GM12878 (cell line): ENCODE measurements around the gene STARD10. TPM values are rescaled to one million over a fixed set of nuclear protein-coding genes. Genes with fewer than 3 reads are reported as not detected.

Source experiments
- ATF7 ChIP-seq: fragments of 450-650 bp; IDR thresholded peaks from 2 replicates; pipeline ENCODE4 v1.6.1; 2016; ENCODE audit warnings: low read depth, mild to moderate bottlenecking
- BHLHE40 ChIP-seq, 2 experiments: fragments of 450-650 bp in 1 of 2; IDR thresholded peaks; 2 replicates each; pipeline ENCODE4 v1.6.1; 2011 to 2017; ENCODE audit warnings: low read depth in 2 of 2, borderline replicate concordance in 1 of 2, improper control_type of control experiment in 1 of 2, low read length in 1 of 2, mild to moderate bottlenecking in 1 of 2
- BMI1 ChIP-seq: fragments of 450-650 bp; IDR thresholded peaks from 2 replicates; pipeline ENCODE4 v1.6.1; 2016; ENCODE audit warnings: mild to moderate bottlenecking, moderate library complexity, borderline replicate concordance
- DPF2 ChIP-seq: fragments of 450-650 bp; IDR thresholded peaks from 2 replicates; pipeline ENCODE4 v1.6.1; 2017; ENCODE audit warnings: mild to moderate bottlenecking
- E4F1 ChIP-seq: fragments of 450-650 bp; IDR thresholded peaks from 2 replicates; pipeline ENCODE4 v1.6.1; 2018; ENCODE audit warnings: borderline replicate concordance, mild to moderate bottlenecking; ENCODE audit not compliant: partially characterized antibody
- FOXK2 ChIP-seq: fragments of 450-650 bp; IDR thresholded peaks from 2 replicates; pipeline ENCODE4 v1.6.1; 2017; ENCODE audit warnings: mild to moderate bottlenecking, moderate library complexity
- IKZF1 ChIP-seq: fragments of 450-650 bp; conservative IDR thresholded peaks from 2 replicates; pipeline ENCODE4 v1.6.1; 2017; ENCODE audit warnings: antibody characterized with exemption, mild to moderate bottlenecking
- JUNB ChIP-seq: IDR thresholded peaks from 2 replicates; pipeline ENCODE4 v1.6.1; 2016; ENCODE audit warnings: antibody characterized with exemption, mild to moderate bottlenecking
- LARP7 ChIP-seq: fragments of 450-650 bp; IDR thresholded peaks from 2 replicates; pipeline ENCODE4 v1.6.1; 2017; ENCODE audit warnings: mild to moderate bottlenecking
- NR2C1 ChIP-seq: fragments of 450-650 bp; IDR thresholded peaks from 2 replicates; pipeline ENCODE4 v1.6.1; 2017; ENCODE audit warnings: antibody characterized with exemption, mild to moderate bottlenecking, moderate library complexity
- NR2C2 ChIP-seq: IDR thresholded peaks from 2 replicates; pipeline ENCODE4 v1.6.1; 2011; ENCODE audit warnings: borderline replicate concordance, low read depth; ENCODE audit not compliant: control insufficient read depth, insufficient read length
- POLR2AphosphoS2 ChIP-seq: IDR thresholded peaks from 2 replicates; pipeline ENCODE4 v1.6.1; 2011; ENCODE audit warnings: low read depth, mild to moderate bottlenecking, low read length, improper control_type of control experiment, moderate library complexity
- RCOR1 ChIP-seq: conservative IDR thresholded peaks from 2 replicates; pipeline ENCODE4 v1.6.1; 2012; ENCODE audit warnings: low read depth, low read length, improper control_type of control experiment
- SMAD1 ChIP-seq: fragments of 450-650 bp; IDR thresholded peaks from 2 replicates; pipeline ENCODE4 v1.6.1; 2018; ENCODE audit warnings: mild to moderate bottlenecking, low read depth; ENCODE audit not compliant: partially characterized antibody
- SREBF1 ChIP-seq: IDR thresholded peaks from 2 replicates; pipeline ENCODE4 v1.6.1; 2012; ENCODE audit warnings: mild to moderate bottlenecking, low read length
- STAT1 ChIP-seq: fragments of 450-650 bp; conservative IDR thresholded peaks from 2 replicates; pipeline ENCODE4 v1.6.1; 2014; ENCODE audit warnings: antibody characterized with exemption, mild to moderate bottlenecking
- TCF7 ChIP-seq: IDR thresholded peaks from 2 replicates; pipeline ENCODE4 v1.6.1; 2014; ENCODE audit warnings: antibody characterized with exemption, borderline replicate concordance
- ZBTB4 ChIP-seq: fragments of 450-650 bp; formaldehyde crosslinking; IDR thresholded peaks from 2 replicates; pipeline ENCODE4 v1.4.0; 2022; ENCODE audit warnings: mild to moderate bottlenecking, moderate library complexity
- ZNF207 ChIP-seq: fragments of 450-650 bp; IDR thresholded peaks from 2 replicates; pipeline ENCODE4 v1.6.1; 2014; ENCODE audit warnings: antibody characterized with exemption, mild to moderate bottlenecking, borderline replicate concordance
- ZNF622 ChIP-seq: fragments of 450-650 bp; IDR thresholded peaks from 2 replicates; pipeline ENCODE4 v1.6.1; 2017; ENCODE audit warnings: mild to moderate bottlenecking, inconsistent platforms
- ZNF687 ChIP-seq: fragments of 450-650 bp; IDR thresholded peaks from 2 replicates; pipeline ENCODE4 v1.6.1; 2017; ENCODE audit warnings: mild to moderate bottlenecking, moderate library complexity
- polyA plus RNA-seq, 11 experiments: library from polyadenylated mRNA; depleted of rRNA in 4 of 11; unstranded in 6 of 11; stranded (reverse) in 5 of 11; fragments of >200 nt; fragmentation: Nextera tagmentation in 4 of 11; fragmentation: Illumina TruSeq in 1 of 11; extraction: Ambion mirVana in 4 of 11; extraction: Trizol in 1 of 11; gene quantifications; 1 replicate in 1 of 11; 2 replicates in 10 of 11; pipeline versions ENCODE4 v1.2.1 to v1.2.3, GENCODE V29; 2011 to 2016; ENCODE audit warnings: inconsistent platforms in 2 of 11, missing spikeins in 2 of 11, low read depth in 1 of 11
- total RNA-seq, 4 experiments: library from RNA; depleted of rRNA in 3 of 4; stranded (reverse); fragments of >200 nt in 3 of 4; fragmentation: Illumina TruSeq in 1 of 4; extraction: Trizol in 1 of 4; gene quantifications; 2 replicates each; pipeline versions ENCODE4 v1.2.1 to v1.2.3, GENCODE V29; 2013 to 2021

STARD10 gene
- total and polyA plus RNA-seq, 10 of the 15 experiments (the other 5 are each of a cell fraction or from before 2014, with no cell fraction given): 0.15 to 43.2 (median 23.1) TPM

- TF ChIP-seq STAT1: peak; percentile 84; the same call in 1 of the 2 replicates
- TF ChIP-seq BHLHE40 (IDR thresholded peaks at IDR 0.05; ENCODE audit: borderline replicate concordance in 1 of 2, low read depth in 2 of 2, low read length in 1 of 2): peak; percentile 87 to 91
- TF ChIP-seq FOXK2: peak; percentile 81
- no peak; the same call in 1 of the 2 replicates for TF ChIP-seq ZNF687
- peak; percentile 47; the same call in 1 of the 2 replicates for TF ChIP-seq SREBF1
- 0 out of 2 replicates have a peak, but pooled peaks have one; percentile 78 for TF ChIP-seq RCOR1
- peak; percentile 95 for TF ChIP-seq ZNF207
- peak; percentile 60 for TF ChIP-seq NR2C1
- TF ChIP-seq ATF7: peak; percentile 51
- peak; percentile 53; the same call in 1 of the 2 replicates for TF ChIP-seq POLR2AphosphoS2
- TF ChIP-seq SMAD1: peak; percentile 28
- TF ChIP-seq TCF7: no peak
- no peak for TF ChIP-seq ZBTB4
- peak; percentile 62; the same call in 1 of the 2 replicates for TF ChIP-seq DPF2
- peak; percentile 92 for TF ChIP-seq LARP7
- TF ChIP-seq JUNB: no peak
- no peak for TF ChIP-seq ZNF622
- peak; percentile 30 for TF ChIP-seq E4F1
- no peak for TF ChIP-seq NR2C2
- no peak for TF ChIP-seq BMI1
- TF ChIP-seq IKZF1: peak; percentile 98
Measured at GRCh38 chr11:72793425-72794367, at the start of gene STARD10 (continued).
